G401 (cell line): ENCODE results near the gene RBMXL2. TPM values are rescaled to one million over a fixed set of nuclear protein-coding genes. Genes with fewer than 3 reads are reported as not detected.

ENCODE experiments used
- total RNA-seq: library from RNA; depleted of rRNA; stranded (reverse); fragments of >200 nt; shearing (Covaris generic); gene quantifications from 2 replicates; pipeline ENCODE4 v1.2.3, GENCODE V29; 2014; rRNA removed

The RBMXL2 gene
- total RNA-seq, 1 experiment from 2014 or later, result not detected

Other genes starting within 250 kb of the RBMXL2 start
- gene OR10A5, start 243.3 kb upstream of the RBMXL2 start, total RNA-seq, result not detected in 2 replicates
- gene OR10A2, start 225.9 kb upstream of the RBMXL2 start, total RNA-seq, result not detected in 2 replicates
- gene OR10A4, start 212.4 kb upstream of the RBMXL2 start, total RNA-seq, result not detected in 2 replicates
- not detected in 2 replicates for gene OR2D2, start 196.5 kb upstream of the RBMXL2 start, total RNA-seq
- gene OR2D3, start 168.0 kb upstream of the RBMXL2 start, total RNA-seq, result not detected in 2 replicates
- 10.9 and 13.2 TPM in 2 replicates for gene ZNF215, start 162.6 kb upstream of the RBMXL2 start, total RNA-seq
- 3.6 and 6.9 TPM in 2 replicates for gene ZNF214, start 68.7 kb upstream of the RBMXL2 start, total RNA-seq
- 0.25 and 0.27 TPM in 2 replicates for gene NLRP14, start 68.5 kb upstream of the RBMXL2 start, total RNA-seq
- gene SYT9, start 162.9 kb downstream of the RBMXL2 start, total RNA-seq, result 1.3 and 2.0 TPM in 2 replicates